A172 (cell line): ENCODE results near the gene PLXNA2. TPM values are rescaled to one million over a fixed set of nuclear protein-coding genes. Genes with fewer than 3 reads are reported as not detected.
A peak's percentile ranks its signal among the peaks of the same experiment; 100 is the strongest.

ENCODE experiments used
- DNase-seq: peaks from one replicate; pipeline ENCODE4 v3.0.0-alpha.2; 2015; ENCODE audit warnings: low spot score
- total RNA-seq: library from RNA; depleted of rRNA; stranded (reverse); fragments of >200 nt; shearing (Covaris generic); gene quantifications from 2 replicates; pipeline ENCODE4 v1.2.3, GENCODE V29; 2014; rRNA removed

The PLXNA2 gene, protein sequence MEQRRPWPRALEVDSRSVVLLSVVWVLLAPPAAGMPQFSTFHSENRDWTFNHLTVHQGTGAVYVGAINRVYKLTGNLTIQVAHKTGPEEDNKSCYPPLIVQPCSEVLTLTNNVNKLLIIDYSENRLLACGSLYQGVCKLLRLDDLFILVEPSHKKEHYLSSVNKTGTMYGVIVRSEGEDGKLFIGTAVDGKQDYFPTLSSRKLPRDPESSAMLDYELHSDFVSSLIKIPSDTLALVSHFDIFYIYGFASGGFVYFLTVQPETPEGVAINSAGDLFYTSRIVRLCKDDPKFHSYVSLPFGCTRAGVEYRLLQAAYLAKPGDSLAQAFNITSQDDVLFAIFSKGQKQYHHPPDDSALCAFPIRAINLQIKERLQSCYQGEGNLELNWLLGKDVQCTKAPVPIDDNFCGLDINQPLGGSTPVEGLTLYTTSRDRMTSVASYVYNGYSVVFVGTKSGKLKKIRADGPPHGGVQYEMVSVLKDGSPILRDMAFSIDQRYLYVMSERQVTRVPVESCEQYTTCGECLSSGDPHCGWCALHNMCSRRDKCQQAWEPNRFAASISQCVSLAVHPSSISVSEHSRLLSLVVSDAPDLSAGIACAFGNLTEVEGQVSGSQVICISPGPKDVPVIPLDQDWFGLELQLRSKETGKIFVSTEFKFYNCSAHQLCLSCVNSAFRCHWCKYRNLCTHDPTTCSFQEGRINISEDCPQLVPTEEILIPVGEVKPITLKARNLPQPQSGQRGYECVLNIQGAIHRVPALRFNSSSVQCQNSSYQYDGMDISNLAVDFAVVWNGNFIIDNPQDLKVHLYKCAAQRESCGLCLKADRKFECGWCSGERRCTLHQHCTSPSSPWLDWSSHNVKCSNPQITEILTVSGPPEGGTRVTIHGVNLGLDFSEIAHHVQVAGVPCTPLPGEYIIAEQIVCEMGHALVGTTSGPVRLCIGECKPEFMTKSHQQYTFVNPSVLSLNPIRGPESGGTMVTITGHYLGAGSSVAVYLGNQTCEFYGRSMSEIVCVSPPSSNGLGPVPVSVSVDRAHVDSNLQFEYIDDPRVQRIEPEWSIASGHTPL (N-terminal part only)
- total RNA-seq = 6.8 and 15.8 TPM in 2 replicates

- DNase-seq = peak; percentile 68
Measured at GRCh38 chr1:208243967-208244916, at the start of gene PLXNA2. TSS of gene PLXNA2 (minus strand) at chr1:208244384. CDS start at chr1:208217922, 26,462 bp downstream.

DNA sequence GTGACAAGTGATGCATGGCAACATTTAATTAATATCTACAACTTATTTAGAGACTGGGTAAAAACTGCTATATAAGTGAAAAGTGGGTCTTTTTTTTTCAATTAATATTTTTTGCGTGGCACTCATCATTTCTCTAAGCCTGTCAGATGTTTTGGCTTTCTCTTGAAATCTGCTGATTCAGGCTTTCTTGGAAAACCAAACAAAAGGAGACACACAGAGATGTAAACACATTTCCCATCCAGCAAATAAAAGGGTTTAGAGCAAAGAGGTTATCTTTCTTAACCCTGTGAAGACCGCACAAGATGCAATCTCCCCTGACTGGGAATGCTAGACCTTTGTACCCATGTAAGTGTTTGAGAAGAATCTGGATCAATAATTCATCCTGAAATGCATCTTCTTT lies 48.7 kb upstream of the PLXNA2 start:
- DNase-seq = no peak

GRCh38 chr1:208291923-208292711 lies 47.9 kb upstream of the PLXNA2 start:
- DNase-seq = no peak

DNA sequence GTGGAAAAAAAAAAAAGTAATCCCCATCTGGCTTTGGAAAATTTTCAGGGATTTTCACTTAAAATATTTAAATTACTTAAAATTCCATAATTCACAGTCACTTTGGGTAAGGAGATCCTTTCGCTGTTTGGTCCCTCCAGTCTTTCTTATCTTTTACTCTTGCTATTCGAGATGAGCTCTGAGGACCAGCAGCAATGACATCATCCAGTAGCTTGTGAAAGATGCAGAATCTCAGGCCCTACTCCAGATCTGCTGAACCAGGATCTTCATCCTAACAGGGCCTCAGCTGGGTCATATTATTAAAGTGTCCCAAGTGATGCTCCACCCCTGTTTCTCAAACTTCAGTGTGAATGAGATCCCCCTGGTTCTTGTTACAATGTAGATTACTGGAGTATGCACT lies 46.9 kb upstream of the PLXNA2 start:
- DNase-seq = no peak

- peak; percentile 25 for DNase-seq
Measured at GRCh38 chr1:208289716-208290115, 45.5 kb upstream of the PLXNA2 start.

DNA sequence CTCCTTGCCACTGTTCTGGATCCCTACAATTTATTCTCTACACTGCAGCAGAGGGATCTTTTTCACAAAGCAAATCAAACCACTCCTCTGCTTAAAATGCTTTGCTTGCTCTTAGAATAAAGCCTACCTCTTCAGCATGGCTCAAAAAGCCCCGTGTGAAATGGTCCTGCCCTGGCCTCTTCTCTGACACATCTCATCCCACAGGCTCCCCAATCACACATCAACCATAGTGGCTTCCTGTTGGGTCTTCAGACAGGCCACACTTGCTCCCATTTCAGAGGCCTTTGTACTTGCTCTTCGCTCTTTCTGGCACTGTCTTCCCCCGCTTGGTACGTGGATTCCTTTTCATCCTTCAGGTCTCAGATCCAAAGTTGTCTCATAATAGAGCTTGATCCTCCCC lies 44.3 kb upstream of the PLXNA2 start:
- no peak for DNase-seq

DNA sequence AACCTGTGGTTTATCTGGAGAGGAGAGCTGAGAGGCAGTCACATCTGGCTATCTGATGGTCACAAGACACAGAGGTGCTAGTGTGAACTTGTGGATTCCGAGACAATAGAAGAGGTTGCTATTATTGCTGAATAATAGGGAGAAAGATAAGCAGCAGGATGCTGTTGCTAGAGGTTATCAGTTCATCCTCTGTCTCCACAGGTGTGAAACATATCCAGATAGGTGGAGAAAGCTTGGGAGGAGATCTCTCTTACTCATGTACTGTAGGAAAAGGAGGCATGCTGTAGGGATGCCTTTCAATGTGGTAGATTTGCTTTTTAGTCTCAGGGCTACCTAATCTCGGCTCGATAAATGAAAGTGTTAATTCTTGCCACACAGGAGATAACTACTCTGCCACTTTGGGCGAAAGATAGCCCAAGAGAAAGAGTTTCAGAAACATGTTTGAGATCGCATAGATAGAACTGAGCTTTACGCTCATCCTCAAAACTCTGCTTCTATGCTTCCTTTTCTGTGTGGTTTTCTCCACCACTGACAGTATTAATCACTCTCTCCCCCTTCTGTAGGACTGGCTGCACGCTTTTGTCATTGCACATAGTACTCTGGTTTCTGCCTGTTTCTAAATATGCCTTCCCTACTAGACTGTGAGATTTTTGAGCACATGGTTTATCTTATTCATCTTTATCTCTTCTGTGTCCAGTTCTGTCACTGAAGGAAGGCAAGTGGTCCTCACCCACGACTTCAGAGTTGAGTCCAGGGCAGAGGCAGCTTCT lies 36.7 kb upstream of the PLXNA2 start:
- DNase-seq = no peak

- DNase-seq = no peak
Measured at GRCh38 chr1:208279826-208280588, 35.8 kb upstream of the PLXNA2 start.

DNA sequence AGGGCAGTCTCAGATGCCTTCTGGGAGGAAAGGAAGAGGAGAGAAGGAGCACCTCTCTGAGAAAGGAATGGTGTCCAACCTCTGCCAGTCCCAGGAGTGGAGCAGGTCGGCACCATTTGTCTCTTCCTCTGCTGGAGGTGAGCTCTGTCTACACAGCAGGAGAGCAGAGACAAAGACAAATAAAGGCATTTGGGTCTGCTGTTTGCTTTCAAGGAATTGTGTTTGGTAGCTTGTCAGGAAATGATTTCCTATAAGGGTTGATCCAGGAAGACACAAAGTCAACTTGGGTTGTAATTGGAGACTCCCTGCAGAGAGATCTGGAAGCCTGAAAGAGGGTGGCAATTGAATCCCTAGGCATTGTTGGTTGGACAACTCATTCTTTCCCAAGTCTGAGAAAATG lies 34.5 kb upstream of the PLXNA2 start:
- no peak for DNase-seq

DNA sequence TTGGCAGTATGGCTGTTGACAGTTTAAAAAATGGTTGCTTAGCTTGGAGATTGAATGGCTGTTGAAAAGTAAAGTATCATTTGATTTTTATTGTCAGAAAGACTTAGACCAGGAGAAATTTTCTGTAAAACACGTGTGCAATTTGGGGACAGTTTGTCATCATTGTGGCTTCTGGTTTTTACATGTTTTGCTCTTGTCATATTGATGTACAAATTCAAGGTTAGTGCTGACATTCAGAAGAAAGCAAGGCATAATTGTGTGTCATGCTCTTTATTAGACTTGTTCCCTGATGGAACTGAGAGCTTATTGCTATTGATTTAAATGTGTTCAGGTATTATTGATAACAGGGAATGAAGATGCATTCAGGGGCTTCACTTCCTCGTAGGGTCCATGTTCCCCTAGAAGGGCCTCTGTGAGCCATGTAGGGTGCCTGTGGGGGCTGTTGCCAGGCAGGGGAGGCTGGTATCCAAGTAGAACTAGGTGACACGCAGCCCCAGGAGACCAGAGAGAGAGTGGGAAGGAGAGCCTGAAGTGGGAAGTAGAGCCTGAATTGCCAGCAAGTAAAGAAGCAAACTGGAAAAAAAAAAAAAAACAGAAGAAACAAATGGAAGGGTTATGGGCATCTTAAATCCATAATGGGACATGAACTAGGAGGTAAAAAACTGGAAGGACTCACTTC lies 32.7 kb upstream of the PLXNA2 start:
- no peak for DNase-seq

GRCh38 chr1:208275083-208275482 lies 30.9 kb upstream of the PLXNA2 start:
- no peak for DNase-seq

GRCh38 chr1:208273386-208274017 lies 29.3 kb upstream of the PLXNA2 start:
- DNase-seq = no peak

DNA sequence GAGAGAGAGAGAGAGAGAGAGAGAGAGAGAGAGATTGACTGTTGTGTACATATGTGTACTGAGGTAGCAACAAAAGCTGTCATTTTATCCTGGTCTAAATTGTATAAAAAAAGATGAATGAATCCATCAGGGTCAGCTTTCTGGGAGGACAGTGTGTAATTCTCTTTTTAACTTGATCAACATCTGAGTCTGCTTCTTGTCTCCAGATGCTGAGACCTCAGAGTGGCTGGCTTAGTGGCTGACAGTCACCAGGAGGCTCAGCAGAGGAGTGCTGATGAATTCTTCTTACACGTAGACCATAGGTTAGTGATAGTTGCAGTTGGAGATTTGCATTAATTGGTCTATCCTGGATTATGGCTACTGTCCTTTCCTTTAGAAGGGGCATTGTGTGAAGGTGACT lies 28.5 kb upstream of the PLXNA2 start:
- DNase-seq = no peak

DNA sequence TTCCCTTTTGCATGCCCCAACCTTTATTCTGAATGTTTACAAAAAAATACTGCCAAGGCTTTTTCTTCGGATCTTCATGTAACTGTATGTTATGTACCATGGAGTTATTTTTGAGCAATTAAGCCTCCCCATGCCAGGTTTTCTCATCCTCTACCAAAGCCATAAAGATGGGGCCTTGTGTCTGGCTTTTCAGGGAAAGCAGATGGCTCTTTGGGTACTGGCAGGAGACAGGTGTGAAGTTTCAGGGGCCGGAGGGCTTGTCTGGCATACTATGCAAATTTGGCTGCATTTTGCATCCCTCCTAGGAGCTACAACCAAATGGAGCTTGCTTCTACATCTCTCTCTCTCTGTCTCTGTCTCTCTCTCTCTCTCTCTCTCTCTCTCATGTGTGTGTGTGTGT lies 28.1 kb upstream of the PLXNA2 start:
- no peak for DNase-seq

DNA sequence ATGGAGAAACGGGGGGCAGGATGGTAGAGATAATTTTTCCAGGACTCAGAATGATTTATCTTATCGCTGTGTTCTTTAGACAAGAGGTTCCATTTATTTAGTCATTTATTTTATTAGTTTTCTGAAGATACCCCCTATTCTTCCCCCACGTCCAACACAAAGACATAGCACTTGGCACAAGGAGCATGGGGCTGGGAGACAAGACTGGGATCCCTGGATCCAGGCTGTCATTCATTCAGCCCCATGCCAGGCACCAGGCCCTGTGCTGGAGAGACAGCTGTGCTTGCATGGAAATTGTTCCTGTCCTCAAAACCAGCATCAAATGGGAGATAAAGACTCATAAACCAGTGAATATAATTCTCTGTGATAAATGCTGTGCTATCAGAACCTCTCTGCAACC lies 27.1 kb upstream of the PLXNA2 start:
- DNase-seq = no peak

DNA sequence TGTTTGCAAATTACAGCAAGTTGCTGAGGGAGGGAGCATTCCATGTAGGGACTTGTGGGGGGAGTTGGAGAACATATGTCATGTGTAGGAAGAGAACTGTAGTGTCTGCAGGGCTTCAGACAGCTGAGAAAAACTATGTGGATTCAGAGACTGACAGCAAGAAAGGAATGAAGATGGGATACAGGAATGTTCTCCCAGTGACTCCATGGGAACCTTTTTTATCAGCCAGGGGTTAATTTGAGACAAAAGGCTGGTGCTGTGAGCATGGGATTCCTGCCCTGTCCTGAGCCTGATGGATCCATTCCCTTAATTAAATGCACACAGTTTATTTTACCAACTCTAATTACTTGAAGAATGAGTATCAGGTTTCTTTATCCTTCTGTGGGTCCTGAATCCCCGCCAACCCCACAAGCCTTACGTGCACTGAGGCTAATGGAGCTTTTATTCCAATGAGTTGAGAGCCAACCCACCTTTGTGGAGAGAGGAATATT lies 26.5 kb upstream of the PLXNA2 start:
- no peak for DNase-seq

DNA sequence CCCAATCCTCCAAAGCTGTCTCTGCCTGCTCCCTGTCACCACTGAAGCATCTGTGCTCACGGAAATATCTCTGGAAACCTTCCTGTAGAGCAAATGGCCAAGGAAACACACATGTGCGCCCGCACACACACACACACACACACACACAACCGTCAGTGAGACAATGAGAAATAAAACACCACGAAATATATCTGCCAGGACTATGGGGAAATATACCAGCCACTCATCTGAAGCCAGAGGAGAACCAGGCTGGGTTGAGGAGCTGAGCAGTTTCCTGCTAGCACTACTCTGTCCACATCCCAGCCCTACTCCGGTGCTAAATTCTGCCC lies 25.1 kb upstream of the PLXNA2 start:
- DNase-seq = no peak
